GM15510 (cell line): ENCODE data around the gene AMY1B.
"Not testable (repeated sequence)": the region's sequence is repeated elsewhere in the genome, so short reads cannot be mapped to it uniquely, and the experiment has no call there.

ENCODE experiments used
- POLR2A ChIP-seq: IDR thresholded peaks from 3 replicates; pipeline ENCODE4 v1.6.1; 2011; ENCODE audit warnings: borderline replicate concordance; ENCODE audit not compliant: insufficient read length; ENCODE audit errors: extremely low read depth

The AMY1B gene

GRCh38 chr1:103696110-103696509, at the start of gene AMY1B:
Gene AMY1B (minus strand): TSS chr1:103696210. CDS start chr1:103695639, 571 bp downstream.
- TF ChIP-seq POLR2A, result not testable (repeated sequence)

GRCh38 chr1:103655460-103655859, 40.5 kb downstream of the AMY1B start, which contains the start of gene AMY1A:
Gene AMY1A (plus strand): TSS chr1:103655760. CDS start chr1:103656331, 571 bp downstream.
- not testable (repeated sequence) for TF ChIP-seq POLR2A
